Measurements from ENCODE around the gene LIPI. TPM values are rescaled to one million over a fixed set of nuclear protein-coding genes. Genes with fewer than 3 reads are reported as not detected.

Gene LIPI
- total and polyA plus RNA-seq, 2 of the 13 experiments (the other 11 are each of a cell fraction or from before 2014, with no cell fraction given), result not detected

- Histone ChIP-seq H3K4me2 (ENCODE audit: low read depth, low read length) (no peak overlapping the region), H3K27me3 (ENCODE audit: control insufficient read depth in 1 of 2, insufficient read depth in 2 of 2, low read length in 2 of 2) (no peaks in the 10 kb centered on the region), H4K20me1 (ENCODE audit: insufficient read depth, low read length) (no peaks in the 10 kb centered on the region), H3K27ac (ENCODE audit: extremely low read length, insufficient read depth, low read length) (no peak overlapping the region), H3K4me1 (ENCODE audit: insufficient read depth, low read length) (no peaks in the 10 kb centered on the region), H3K9ac (ENCODE audit: insufficient read depth, low read depth, low read length) (no peak overlapping the region), H3K9me3 (ENCODE audit: low read length) (no peaks in the 10 kb centered on the region), H3K36me3 (replicated peaks in 1 of 2; ENCODE audit: control insufficient read depth in 1 of 2, insufficient read depth in 2 of 2, low read length in 2 of 2) (no peaks in the 10 kb centered on the region), H3K79me2 (ENCODE audit: insufficient read depth, low read length) (no peaks in the 10 kb centered on the region), H2AFZ (ENCODE audit: low read length) (no peak overlapping the region), H3K4me3 (replicated peaks in 1 of 3; ENCODE audit: insufficient read depth in 1 of 3, low read depth in 2 of 3, low read length in 3 of 3) (no peak overlapping the region)
- DNase-seq (ENCODE audit: low spot score) (no peak), ATAC-seq (no peak), FAIRE-seq (no peak)
- CTCF ChIA-PET (ENCODE audit: low intra/inter-chr PET ratio, low total read pairs), result no interaction called here
- no peak for TF ChIP-seq TRAFD1 (CRISPR knock-in tag; IDR thresholded peaks at IDR 0.05; ENCODE audit: borderline replicate concordance)
- TF ChIP-seq ZBTB25 (CRISPR knock-in tag; IDR thresholded peaks at IDR 0.05), result no peak
- TF ChIP-seq KLF11 (CRISPR knock-in tag; IDR thresholded peaks at IDR 0.05), result no peak
- no TSS peak for BruUV-seq (replicated peaks)
- intact Hi-C loops (cut with micrococcal nuclease; ENCODE audit: unreplicated experiment) (no loop called here), in situ Hi-C loops (cut with HindIII; ENCODE audit: extremely low pct_ligation_motif_present, low pct_unique_long_range_greater_than_20kb) (no loop called here)
- POLR2A ChIA-PET, result no interaction called here
- WGBS (ENCODE audit: low lambda C conversion rate), result 91% methylated on average over 15 of the region's 16 CpGs
Measured at GRCh38 chr21:14073615-14074014, 137.1 kb downstream of the LIPI start.

GRCh38 chr21:14072761-14073535 is 137.8 kb downstream of the LIPI start:
- Histone ChIP-seq H2AFZ (ENCODE audit: low read length) (no peak overlapping the region), H3K4me3 (replicated peaks in 1 of 3; ENCODE audit: insufficient read depth in 1 of 3, low read depth in 2 of 3, low read length in 3 of 3) (no peak overlapping the region), H3K4me1 (ENCODE audit: insufficient read depth, low read length) (no peaks in the 10 kb centered on the region), H3K27ac (ENCODE audit: extremely low read length, insufficient read depth, low read length) (no peak overlapping the region), H3K9me3 (ENCODE audit: low read length) (no peaks in the 10 kb centered on the region), H3K27me3 (ENCODE audit: control insufficient read depth in 1 of 2, insufficient read depth in 2 of 2, low read length in 2 of 2) (no peaks in the 10 kb centered on the region), H4K20me1 (ENCODE audit: insufficient read depth, low read length) (no peaks in the 10 kb centered on the region), H3K79me2 (ENCODE audit: insufficient read depth, low read length) (no peaks in the 10 kb centered on the region), H3K9ac (ENCODE audit: insufficient read depth, low read depth, low read length) (no peak overlapping the region), H3K4me2 (ENCODE audit: low read depth, low read length) (no peak overlapping the region), H3K36me3 (replicated peaks in 1 of 2; ENCODE audit: control insufficient read depth in 1 of 2, insufficient read depth in 2 of 2, low read length in 2 of 2) (no peaks in the 10 kb centered on the region)
- ATAC-seq (no peak), FAIRE-seq (no peak), DNase-seq (ENCODE audit: low spot score) (no peak)
- no TSS peak for BruUV-seq (replicated peaks)
- intact Hi-C loops (cut with micrococcal nuclease; ENCODE audit: unreplicated experiment) (no loop called here), in situ Hi-C loops (cut with HindIII; ENCODE audit: extremely low pct_ligation_motif_present, low pct_unique_long_range_greater_than_20kb) (no loop called here)
- POLR2A ChIA-PET, result no interaction called here
- 93% methylated on average over 39 of the region's 46 CpGs for WGBS (ENCODE audit: low lambda C conversion rate)
- CTCF ChIA-PET (ENCODE audit: low intra/inter-chr PET ratio, low total read pairs), result no interaction called here
- no peak for TF ChIP-seq FOXM1 (CRISPR knock-in tag; IDR thresholded peaks at IDR 0.05)
- TF ChIP-seq NFE2L1 (CRISPR knock-in tag; IDR thresholded peaks at IDR 0.05; ENCODE audit: borderline replicate concordance), result no peak
- TF ChIP-seq GMEB1 (CRISPR knock-in tag; IDR thresholded peaks at IDR 0.05; ENCODE audit: borderline replicate concordance), result no peak
- no peak for TF ChIP-seq MEIS2 (CRISPR knock-in tag; IDR thresholded peaks at IDR 0.05)
- no peak for TF ChIP-seq JARID2 (CRISPR knock-in tag; IDR thresholded peaks at IDR 0.05; ENCODE audit: insufficient replicate concordance)
- no peak for TF ChIP-seq FOXP1 (IDR thresholded peaks at IDR 0.05)
- no peak for TF ChIP-seq FOXP1 (CRISPR knock-in tag; IDR thresholded peaks at IDR 0.05)
- TF ChIP-seq ZUFSP (CRISPR knock-in tag; IDR thresholded peaks at IDR 0.05; ENCODE audit: borderline replicate concordance), result no peak
- TF ChIP-seq MATR3 (CRISPR knock-in tag; IDR thresholded peaks at IDR 0.05), result no peak

Data from HepG2 (cell line).